NCI-H69 (cell line): Measurements from ENCODE around the gene HLF.
"Not testable (repeated sequence)": the region's sequence is repeated elsewhere in the genome, so short reads cannot be mapped to it uniquely, and the experiment has no call there.

Experiments used
- DNase-seq: peaks from one replicate; lab custom pipeline; 2025; lab: John Stamatoyannopoulos, UW

HLF gene

DNA sequence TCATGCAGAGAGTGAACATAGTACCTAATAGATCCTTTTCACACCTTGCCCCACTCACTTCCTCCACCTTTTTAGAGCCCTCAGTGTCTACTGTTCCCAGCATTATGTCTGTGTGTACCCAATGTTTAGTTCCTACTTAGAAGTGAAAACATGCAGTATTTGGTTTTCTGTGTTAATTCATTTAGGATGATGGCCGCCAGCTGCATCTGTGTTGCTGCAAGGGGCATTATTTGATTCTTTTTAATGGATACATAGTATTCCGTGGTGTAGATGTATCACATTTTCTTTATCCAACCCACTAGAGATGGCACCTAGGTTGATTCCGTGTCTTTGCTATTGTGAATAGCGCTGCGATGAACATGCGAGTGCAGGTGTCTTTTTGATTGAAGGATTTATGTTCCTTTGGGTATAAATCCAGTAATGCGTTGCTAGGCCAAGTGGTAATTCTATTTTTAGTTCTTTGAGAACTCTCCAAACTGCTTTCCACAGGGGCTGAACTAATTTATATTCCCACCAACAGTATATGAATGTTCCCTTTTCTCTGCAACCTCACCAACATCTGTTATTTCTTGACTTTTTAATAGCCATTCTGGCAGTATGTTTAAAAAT lies 47.1 kb downstream of the HLF start:
- no peak for DNase-seq

DNA sequence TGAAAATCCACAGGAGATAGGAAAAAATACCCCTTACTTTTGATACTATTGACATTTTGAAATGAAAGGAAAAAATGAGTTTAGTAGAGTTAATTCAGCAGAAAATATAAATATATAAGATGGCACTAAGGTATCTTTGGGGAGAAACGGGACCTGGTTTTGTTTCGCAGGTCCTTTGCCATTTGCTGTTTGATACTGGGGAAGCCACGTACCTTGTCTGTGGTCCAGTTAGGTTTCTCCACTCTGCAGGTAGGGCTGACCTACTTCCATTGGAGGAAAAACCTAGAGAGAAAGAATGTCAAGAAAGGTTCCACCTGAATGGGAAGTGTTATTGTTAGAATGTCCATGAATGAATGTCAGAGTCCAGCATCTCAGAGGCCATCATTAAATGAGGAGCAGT lies 48.1 kb downstream of the HLF start:
- no peak for DNase-seq

DNA sequence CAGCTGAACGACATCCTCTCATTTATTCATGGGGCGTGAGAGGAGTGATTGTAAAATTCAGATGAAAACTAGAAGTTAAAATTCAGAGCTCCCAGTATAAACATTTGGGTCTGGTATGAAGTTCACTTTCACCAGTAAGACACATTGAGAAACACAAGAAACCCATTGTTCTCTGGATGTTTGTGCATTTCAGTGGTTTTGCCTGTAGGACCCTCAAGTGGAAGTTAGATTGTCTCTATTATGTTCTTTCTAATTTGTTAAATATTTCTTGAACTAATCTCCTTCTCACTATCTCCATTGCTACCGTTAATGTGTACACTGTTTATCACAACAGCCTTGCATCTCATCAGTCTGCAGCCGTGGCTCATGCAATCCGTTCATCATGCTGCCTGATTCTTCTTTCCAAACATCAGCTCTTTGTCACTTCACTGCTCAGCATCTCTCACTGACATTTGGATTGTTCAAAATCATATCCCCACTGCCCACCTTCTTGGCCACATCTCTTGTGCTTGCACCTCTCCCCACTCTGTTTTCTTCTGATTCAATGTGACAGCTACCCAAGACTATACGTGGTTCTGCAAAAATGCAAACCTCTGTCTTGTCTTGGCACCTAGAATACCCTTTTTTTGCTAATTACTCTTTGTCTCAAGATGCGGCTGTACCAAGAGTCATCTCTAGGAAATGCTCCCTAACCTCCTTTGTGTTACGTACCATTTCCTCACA lies 49.5 kb downstream of the HLF start:
- no peak for DNase-seq

DNA sequence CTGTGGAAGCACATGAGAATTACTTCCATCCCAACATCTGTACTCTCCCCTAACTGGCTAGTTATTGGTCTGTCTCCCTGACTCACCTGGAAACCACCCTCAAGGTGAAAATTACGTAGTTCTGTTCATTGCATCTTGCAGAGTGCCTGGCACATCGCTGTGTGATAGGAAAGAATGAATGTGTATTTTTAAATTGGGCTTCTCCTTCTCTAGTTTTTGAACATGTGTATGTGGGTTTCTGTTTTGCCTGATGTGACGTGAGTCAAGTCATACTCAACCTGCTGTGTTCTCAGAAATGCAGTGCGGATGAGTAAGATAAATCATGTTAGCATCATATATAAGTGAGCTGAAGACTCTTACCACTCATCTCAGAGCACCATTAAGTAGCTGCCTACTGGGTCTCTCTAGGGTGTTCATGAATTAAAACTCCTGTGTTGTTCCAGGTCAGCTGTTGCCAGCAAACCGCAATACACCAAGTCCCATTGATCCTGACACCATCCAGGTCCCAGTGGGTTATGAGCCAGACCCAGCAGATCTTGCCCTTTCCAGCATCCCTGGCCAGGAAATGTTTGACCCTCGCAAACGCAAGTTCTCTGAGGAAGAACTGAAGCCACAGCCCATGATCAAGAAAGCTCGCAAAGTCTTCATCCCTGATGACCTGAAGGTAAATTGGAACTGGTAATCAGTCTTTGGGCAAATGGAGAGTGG lies 50.2 kb downstream of the HLF start:
- no peak for DNase-seq

DNA sequence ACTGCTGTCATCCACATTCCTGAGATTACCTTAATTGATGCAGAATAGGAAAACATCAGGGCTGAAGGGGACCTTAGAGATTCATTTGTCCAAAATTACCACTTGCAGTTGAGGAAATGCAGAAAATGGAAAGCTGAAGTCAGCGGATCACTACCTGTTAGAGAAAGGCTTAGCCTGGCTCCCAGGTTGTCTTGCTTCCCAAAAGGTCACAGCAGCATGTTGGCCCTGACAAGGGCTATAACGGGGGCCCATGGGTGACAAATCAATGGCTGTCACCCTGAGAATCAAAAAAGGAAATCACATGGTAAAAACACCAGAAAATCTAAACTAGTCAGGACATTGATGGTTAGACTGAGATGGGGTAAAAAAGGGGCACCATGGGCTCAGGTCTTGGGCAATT lies 51.7 kb downstream of the HLF start:
- no peak for DNase-seq

DNA sequence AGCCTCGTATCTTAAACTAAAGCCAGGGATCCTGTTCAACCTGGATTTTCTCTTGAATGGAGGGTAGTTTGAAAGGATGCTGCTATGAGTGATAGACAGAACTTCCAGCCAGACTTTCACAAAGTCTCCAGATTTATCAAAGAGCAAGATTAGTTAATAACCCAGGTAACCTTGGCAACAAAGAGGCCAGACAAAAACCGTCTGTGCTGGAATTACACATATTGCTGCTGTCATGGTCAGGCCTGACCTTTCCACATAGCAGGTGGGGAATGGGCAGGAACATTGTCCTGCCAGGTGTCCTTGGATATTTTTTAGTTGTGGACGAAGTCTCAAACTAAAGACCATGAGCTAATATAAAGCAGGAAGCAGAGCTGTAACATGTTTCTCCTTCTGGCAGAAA lies 52.5 kb downstream of the HLF start:
- DNase-seq: no peak

DNA sequence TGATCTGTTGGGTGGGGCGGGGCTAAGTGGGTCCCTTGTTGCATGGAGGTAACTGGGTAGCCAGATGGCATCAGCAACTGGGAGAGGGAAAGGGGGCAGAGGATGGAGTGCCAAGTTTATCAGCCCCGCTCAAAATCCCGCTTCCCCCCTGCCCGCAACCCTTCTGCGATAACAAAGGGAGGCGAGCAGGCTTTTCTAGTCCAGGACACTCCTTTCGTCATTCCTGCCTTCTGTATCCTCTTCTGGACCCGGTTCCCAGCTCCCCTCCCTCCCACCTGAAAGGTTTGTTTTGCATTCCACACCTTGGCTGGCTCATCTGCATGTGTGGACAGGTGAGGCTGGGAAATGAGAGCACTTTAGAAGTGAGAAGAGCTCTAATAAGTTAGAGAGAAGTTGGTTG lies 53.3 kb downstream of the HLF start:
- DNase-seq: no peak

DNA sequence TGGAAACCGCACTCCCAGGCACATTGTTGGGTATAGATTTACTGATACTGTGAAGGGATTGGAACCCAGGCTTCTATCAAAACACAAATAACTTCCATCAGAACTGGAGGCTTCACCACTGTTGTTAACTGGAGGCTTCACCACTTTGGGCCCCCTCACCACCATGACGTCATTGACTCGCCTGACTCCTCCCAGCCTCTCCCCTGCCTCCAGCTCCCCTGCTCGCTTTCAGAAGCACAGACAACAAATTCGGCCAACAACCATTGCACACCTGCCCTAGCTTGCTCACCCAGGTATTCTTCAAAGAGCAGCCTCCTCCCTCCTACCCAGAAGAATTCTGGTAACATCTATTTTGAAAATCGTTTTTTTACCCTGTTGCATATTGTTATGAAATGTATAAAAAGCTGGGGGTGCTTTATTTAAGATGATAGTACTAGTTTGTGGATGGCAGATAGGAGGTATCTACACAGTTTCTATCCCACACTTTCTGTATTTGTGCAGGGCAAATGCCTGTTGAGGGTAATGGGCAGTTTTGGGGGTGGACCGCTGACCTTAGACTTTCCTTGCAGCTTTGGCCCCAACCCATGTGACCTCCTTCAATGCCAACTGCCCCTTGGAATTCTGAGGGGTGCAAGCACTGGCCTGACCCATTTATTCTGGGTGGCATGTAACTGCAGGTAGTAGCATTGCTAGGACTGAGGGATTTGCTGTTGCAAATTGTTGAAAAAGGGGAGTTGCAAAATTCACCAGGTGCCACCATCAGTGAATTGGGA lies 54.1 kb downstream of the HLF start:
- no peak for DNase-seq

DNA sequence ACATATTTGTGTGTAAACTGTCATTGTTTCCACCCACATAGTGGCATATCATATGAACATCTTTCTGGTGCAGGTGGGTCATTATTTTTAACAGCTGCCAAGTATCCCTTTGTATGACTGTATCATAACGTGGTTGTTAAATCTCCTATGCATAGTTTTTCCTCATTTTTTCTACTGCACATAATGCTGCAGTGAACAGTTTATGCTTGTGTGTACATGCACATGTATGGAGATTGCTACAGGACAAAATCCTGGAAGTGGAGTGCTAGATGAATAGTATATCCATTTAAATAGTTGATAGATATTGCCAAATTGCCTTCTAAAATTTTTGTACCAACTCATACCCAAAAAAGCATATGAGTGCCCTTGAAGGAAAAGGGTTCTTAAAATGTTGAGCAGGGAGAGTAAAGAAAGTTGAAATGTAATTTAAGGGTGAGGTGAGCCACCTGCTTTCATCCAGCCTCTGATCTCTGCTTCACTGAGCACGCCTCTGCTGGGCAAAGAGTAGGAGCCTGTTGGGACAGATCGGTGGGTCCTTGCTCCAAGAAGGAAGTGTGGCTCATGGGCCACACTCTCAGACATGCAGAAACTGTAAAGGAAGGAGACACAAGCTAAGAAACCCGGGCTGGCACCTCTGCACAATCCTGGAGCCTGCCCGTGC lies 55.3 kb downstream of the HLF start:
- no peak for DNase-seq

DNA sequence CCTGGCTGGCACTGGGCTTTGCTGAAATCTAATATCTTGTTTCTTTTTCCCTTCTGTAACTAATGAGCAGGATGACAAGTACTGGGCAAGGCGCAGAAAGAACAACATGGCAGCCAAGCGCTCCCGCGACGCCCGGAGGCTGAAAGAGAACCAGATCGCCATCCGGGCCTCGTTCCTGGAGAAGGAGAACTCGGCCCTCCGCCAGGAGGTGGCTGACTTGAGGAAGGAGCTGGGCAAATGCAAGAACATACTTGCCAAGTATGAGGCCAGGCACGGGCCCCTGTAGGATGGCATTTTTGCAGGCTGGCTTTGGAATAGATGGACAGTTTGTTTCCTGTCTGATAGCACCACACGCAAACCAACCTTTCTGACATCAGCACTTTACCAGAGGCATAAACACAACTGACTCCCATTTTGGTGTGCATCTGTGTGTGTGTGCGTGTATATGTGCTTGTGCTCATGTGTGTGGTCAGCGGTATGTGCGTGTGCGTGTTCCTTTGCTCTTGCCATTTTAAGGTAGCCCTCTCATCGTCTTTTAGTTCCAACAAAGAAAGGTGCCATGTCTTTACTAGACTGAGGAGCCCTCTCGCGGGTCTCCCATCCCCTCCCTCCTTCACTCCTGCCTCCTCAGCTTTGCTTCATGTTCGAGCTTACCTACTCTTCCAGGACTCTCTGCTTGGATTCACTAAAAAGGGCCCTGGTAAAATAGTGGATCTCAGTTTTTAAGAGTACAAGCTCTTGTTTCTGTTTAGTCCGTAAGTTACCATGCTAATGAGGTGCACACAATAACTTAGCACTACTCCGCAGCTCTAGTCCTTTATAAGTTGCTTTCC lies 56.0 kb downstream of the HLF start:
- DNase-seq: no peak

DNA sequence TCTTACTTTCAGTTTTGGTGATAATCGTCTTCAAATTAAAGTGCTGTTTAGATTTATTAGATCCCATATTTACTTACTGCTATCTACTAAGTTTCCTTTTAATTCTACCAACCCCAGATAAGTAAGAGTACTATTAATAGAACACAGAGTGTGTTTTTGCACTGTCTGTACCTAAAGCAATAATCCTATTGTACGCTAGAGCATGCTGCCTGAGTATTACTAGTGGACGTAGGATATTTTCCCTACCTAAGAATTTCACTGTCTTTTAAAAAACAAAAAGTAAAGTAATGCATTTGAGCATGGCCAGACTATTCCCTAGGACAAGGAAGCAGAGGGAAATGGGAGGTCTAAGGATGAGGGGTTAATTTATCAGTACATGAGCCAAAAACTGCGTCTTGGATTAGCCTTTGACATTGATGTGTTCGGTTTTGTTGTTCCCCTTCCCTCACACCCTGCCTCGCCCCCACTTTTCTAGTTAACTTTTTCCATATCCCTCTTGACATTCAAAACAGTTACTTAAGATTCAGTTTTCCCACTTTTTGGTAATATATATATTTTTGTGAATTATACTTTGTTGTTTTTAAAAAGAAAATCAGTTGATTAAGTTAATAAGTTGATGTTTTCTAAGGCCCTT lies 56.8 kb downstream of the HLF start:
- DNase-seq: no peak

DNA sequence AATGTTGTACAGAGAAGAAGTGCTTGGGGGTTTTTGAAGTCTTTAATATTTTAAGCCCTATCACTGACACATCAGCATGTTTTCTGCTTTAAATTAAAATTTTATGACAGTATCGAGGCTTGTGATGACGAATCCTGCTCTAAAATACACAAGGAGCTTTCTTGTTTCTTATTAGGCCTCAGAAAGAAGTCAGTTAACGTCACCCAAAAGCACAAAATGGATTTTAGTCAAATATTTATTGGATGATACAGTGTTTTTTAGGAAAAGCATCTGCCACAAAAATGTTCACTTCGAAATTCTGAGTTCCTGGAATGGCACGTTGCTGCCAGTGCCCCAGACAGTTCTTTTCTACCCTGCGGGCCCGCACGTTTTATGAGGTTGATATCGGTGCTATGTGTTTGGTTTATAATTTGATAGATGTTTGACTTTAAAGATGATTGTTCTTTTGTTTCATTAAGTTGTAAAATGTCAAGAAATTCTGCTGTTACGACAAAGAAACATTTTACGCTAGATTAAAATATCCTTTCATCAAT lies 57.8 kb downstream of the HLF start:
- no peak for DNase-seq

DNA sequence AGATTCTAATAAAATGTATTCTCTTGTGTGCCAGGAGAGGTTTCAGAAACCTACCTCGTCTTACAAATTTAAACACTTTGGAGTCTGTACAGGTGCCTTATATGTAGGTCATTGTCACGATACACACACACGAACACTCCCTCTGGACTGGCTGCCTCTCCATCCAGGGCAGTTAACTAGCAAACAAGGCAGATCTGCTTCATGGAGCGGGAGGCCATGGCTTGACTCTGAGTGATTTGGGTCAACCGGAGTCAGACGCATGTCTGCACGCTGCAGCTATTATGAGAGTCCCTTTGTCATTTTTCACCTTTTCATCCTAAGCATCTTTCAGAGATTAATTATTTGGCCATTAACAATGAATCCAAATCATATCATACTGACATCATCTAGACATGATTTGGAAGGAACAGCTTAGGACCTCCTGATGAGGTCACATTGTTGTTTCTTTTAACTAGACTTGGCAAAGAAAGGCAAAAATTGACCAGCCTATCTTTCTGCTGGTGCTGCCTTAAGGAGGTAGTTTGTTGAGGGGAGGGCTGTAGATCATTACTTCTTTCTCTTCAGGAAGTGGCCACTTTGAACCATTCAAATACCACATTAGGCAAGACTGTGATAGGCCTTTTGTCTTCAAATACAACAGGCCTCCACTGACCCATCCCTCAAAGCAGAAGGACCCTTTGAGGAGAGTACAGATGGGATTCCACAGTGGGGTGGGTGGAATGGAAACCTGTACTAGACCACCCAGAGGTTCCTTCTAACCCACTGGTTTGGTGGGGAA lies 58.9 kb downstream of the HLF start:
- no peak for DNase-seq

DNA sequence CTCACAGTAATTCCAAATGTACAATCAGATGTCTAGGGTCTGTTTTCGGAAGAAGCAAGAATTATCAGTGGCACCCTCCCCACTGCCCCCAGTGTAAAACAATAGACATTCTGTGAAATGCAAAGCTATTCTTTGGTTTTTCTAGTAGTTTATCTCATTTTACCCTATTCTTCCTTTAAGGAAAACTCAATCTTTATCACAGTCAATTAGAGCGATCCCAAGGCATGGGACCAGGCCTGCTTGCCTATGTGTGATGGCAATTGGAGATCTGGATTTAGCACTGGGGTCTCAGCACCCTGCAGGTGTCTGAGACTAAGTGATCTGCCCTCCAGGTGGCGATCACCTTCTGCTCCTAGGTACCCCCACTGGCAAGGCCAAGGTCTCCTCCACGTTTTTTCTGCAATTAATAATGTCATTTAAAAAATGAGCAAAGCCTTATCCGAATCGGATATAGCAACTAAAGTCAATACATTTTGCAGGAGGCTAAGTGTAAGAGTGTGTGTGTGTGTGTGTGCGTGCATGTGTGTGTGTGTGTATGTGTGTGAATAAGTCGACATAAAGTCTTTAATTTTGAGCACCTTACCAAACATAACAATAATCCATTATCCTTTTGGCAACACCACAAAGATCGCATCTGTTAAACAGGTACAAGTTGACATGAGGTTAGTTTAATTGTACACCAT lies 59.7 kb downstream of the HLF start:
- no peak for DNase-seq

DNA sequence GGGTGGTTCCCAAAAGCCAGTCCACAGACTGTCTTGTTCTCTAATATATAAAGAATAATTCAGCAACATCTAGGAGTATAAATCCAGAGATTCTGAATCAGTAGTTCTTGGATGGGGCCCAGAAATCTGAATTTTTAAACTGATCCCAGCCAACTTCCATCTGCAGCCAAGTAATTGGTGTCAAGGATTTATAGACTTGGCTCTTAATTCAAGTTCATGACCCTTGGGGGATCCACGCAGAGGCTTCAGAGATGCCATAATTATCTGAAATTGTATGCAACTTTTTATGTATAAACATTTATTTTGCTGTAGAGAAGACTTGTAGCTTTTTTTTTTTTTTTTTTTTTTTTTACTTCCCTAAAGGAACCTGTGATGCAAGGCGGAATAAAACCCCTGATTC lies 60.6 kb downstream of the HLF start:
- no peak for DNase-seq

DNA sequence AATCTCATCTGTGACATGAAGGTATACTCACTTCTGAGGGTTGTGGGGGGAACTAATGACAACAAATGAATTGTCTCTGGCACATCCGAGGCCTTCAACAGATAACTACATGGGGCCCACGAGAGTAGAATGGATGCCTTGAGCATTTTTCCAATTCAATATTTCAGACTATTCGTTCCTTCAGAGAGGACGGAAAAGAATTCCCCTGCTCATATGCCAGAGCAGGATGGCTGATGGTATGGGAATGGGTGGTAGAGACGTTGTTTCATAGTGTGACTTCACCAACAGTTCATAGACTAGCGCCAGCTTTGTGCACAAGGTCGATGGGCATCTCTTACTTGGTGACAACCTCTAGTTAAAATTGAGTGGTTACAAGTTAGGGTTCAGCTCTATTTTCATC lies 61.3 kb downstream of the HLF start:
- DNase-seq: no peak

DNA sequence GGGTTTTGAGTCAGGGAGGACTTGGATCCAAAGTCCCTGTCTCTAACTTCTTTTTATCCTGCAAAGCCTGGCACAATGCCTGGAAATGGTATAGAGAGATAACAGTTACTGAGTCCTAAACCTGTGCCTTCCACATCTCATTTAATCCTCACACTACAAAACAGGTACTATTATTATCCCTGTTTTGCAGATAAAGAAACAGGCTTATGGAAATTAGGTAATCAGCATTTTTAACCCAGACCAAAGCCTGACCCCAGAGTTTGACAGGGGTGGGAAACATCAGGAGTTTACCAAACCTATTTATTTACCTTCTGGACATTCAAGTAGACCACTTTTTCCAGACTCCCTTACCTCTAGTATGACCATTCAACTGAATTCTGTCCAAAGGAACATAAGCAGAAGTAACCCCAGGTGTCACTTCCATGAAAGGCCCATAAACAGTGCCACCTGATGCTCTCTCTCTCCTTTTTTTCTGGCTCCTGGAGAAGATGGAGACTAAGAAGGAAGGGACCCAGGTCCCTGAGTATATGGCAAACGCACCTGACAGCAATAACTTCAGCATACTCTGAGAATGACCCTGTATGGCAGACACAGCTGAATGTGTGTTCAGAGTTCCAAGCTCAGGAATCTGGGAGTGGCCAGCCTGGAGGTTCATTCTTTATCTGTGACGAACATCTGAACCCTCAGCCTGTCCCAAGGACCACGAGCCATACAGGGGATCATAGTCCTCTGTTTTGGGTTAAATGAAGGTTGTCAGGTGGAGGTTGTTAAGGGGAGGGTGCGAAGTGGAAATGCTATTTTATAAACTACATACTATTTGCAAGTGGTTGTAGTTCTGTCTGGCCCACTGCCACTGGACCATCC lies 62.7 kb downstream of the HLF start:
- DNase-seq: no peak

DNA sequence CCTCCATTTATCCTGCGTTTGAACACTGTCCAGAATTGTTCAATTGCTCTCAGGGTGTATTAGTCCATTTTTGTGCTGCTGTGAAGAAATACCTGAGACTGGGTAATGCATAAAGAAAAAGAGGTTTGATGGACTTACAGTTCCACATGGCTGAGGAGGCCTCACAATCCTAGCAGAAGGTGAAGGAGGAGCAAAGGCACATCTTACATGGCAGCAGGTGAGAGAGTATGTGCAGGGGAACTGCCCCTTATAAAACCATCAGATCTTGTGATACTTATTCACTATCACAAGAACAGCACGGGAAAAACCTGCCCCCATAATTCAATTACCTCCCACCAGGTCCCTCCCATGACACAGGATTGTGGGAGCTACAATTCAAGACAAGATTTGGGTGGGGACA lies 63.8 kb downstream of the HLF start:
- not testable (repeated sequence) for DNase-seq
